ENCODE data around the gene ANKRD13B. TPM values are rescaled to one million over a fixed set of nuclear protein-coding genes. Genes with fewer than 3 reads are reported as not detected.

Gene ANKRD13B
- total RNA-seq, 1 experiment from 2014 or later, result 45.5 TPM

GRCh38 chr17:29569245-29569950, 23.5 kb upstream of the ANKRD13B start:
- Mint-ChIP-seq H3K27ac (no peak overlapping the region), H3K4me3 (peak overlapping the region; percentile 82), H3K4me1 (peaks cover 16% of the 10 kb centered on the region), H3K36me3 (peaks cover 4% of the 10 kb centered on the region; the same call in 1 of the 2 replicates), H3K27me3 (ENCODE audit: low read depth) (peaks cover 37% of the 10 kb centered on the region), H3K9me3 (no peaks in the 10 kb centered on the region)
- DNase-seq (ENCODE audit: low spot score) (peak; percentile 4), ATAC-seq (no peak)
- CTCF ChIA-PET, result interaction anchor here (1.0 to 11.4 kb wide), 7 partner anchors 11 to 452 kb away, joined by 3 to 112 read pairs (median 9); partner anchors contain the start of gene ANKRD13B
- TF ChIP-seq, protein P1, sequence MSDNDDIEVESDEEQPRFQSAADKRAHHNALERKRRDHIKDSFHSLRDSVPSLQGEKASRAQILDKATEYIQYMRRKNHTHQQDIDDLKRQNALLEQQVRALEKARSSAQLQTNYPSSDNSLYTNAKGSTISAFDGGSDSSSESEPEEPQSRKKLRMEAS (CRISPR knock-in tag; IDR thresholded peaks at IDR 0.05), result 0 out of 2 replicates have a peak, but pooled peaks have one; percentile 4
- no peak for TF ChIP-seq ELF4 (CRISPR knock-in tag; IDR thresholded peaks at IDR 0.05; ENCODE audit: low read depth)
- POLR2A ChIA-PET, result no interaction called here

DNA sequence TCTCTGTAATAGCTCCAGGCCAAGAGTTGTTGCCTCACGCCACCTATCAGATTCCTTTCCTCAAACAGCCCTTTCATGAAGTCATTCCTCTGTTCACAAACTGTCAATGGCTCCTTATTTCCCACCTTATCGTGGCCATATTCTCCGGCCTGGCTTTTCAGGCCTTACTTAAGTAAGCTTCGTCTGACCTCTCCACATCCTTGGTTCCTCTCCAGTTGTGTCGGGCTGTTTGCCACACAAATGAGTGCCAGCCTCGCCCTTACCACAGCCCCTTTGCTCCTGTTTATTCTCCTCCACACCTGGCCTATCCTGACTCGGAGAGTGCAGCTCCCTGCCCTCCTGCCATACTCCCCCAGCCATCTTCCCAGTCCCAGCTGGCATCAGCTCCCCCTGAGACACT, 22.4 kb upstream of the ANKRD13B start:
- CTCF ChIA-PET, result interaction anchor here (0.9 to 11.4 kb wide), 8 partner anchors 9 to 453 kb away, joined by 3 to 112 read pairs (median 21); partner anchors contain the start of gene ANKRD13B
- Mint-ChIP-seq H3K27me3 (ENCODE audit: low read depth) (peaks cover 27% of the 10 kb centered on the region), H3K4me3 (peak overlapping the region; percentile 38; the same call in 1 of the 2 replicates), H3K27ac (no peak overlapping the region), H3K4me1 (peaks cover 15% of the 10 kb centered on the region), H3K36me3 (peaks cover 10% of the 10 kb centered on the region; the same call in 1 of the 2 replicates), H3K9me3 (no peaks in the 10 kb centered on the region)
- TF ChIP-seq USF1 (CRISPR knock-in tag; IDR thresholded peaks at IDR 0.05) (no peak), ATF1 (CRISPR knock-in tag; IDR thresholded peaks at IDR 0.05) (no peak), FOXP4 (CRISPR knock-in tag; IDR thresholded peaks at IDR 0.05) (no peak), TP53 (CRISPR knock-in tag; IDR thresholded peaks at IDR 0.05) (no peak), TCF7 (CRISPR knock-in tag; IDR thresholded peaks at IDR 0.05; ENCODE audit: low read depth) (no peak), MYBL2 (CRISPR knock-in tag; IDR thresholded peaks at IDR 0.05) (no peak), AR (CRISPR knock-in tag; IDR thresholded peaks at IDR 0.05) (no peak), SMAD4 (CRISPR knock-in tag; IDR thresholded peaks at IDR 0.05) (no peak), CREB1 (CRISPR knock-in tag; IDR thresholded peaks at IDR 0.05) (no peak), RELA (CRISPR knock-in tag; IDR thresholded peaks at IDR 0.05; ENCODE audit: borderline replicate concordance) (no peak), FOXJ3 (CRISPR knock-in tag; IDR thresholded peaks at IDR 0.05; ENCODE audit: borderline replicate concordance) (no peak), CREM (CRISPR knock-in tag; IDR thresholded peaks at IDR 0.05) (no peak)
- POLR2A ChIA-PET, result no interaction called here
- no peak for ATAC-seq
- no peak for DNase-seq (ENCODE audit: low spot score)

GRCh38 chr17:29571486-29571882, 21.4 kb upstream of the ANKRD13B start:
- H3K27ac Mint-ChIP-seq, result no peak overlapping the region
- H3K9me3 Mint-ChIP-seq, result no peaks in the 10 kb centered on the region
- H3K4me3 Mint-ChIP-seq, result no peak overlapping the region
- peaks cover 18% of the 10 kb centered on the region for H3K27me3 Mint-ChIP-seq (ENCODE audit: low read depth)
- H3K36me3 Mint-ChIP-seq, result peaks cover 10% of the 10 kb centered on the region; the same call in 1 of the 2 replicates
- DNase-seq (ENCODE audit: low spot score) (peak; percentile 7), ATAC-seq (no peak)
- ChIA-PET POLR2A (interaction anchor here (0.8 kb wide), 1 partner anchor 22 kb away, joined by 3 read pairs; no protein-coding TSS in a partner anchor), CTCF (interaction anchor here (0.6 to 11.4 kb wide), 9 partner anchors 10 to 202 kb away, joined by 3 to 112 read pairs (median 11); partner anchors contain the start of gene ANKRD13B)
- peaks cover 10% of the 10 kb centered on the region for H3K4me1 Mint-ChIP-seq
- TF ChIP-seq RELA (CRISPR knock-in tag; IDR thresholded peaks at IDR 0.05; ENCODE audit: borderline replicate concordance), result no peak
- TF ChIP-seq, protein P2, sequence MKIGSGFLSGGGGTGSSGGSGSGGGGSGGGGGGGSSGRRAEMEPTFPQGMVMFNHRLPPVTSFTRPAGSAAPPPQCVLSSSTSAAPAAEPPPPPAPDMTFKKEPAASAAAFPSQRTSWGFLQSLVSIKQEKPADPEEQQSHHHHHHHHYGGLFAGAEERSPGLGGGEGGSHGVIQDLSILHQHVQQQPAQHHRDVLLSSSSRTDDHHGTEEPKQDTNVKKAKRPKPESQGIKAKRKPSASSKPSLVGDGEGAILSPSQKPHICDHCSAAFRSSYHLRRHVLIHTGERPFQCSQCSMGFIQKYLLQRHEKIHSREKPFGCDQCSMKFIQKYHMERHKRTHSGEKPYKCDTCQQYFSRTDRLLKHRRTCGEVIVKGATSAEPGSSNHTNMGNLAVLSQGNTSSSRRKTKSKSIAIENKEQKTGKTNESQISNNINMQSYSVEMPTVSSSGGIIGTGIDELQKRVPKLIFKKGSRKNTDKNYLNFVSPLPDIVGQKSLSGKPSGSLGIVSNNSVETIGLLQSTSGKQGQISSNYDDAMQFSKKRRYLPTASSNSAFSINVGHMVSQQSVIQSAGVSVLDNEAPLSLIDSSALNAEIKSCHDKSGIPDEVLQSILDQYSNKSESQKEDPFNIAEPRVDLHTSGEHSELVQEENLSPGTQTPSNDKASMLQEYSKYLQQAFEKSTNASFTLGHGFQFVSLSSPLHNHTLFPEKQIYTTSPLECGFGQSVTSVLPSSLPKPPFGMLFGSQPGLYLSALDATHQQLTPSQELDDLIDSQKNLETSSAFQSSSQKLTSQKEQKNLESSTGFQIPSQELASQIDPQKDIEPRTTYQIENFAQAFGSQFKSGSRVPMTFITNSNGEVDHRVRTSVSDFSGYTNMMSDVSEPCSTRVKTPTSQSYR (CRISPR knock-in tag; IDR thresholded peaks at IDR 0.05), result no peak
- TF ChIP-seq EMX1 (CRISPR knock-in tag; IDR thresholded peaks at IDR 0.05), result no peak
- TF ChIP-seq STAT6 (CRISPR knock-in tag; conservative IDR thresholded peaks at IDR 0.05; ENCODE audit: low read depth), result no peak
- TF ChIP-seq, protein P3, sequence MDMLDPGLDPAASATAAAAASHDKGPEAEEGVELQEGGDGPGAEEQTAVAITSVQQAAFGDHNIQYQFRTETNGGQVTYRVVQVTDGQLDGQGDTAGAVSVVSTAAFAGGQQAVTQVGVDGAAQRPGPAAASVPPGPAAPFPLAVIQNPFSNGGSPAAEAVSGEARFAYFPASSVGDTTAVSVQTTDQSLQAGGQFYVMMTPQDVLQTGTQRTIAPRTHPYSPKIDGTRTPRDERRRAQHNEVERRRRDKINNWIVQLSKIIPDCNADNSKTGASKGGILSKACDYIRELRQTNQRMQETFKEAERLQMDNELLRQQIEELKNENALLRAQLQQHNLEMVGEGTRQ (CRISPR knock-in tag; IDR thresholded peaks at IDR 0.05), result no peak

All from WTC11 (cell line).